Endodermal cell (in vitro differentiated cells): ENCODE results near the gene MZB1. TPM values are rescaled to one million over a fixed set of nuclear protein-coding genes. Genes with fewer than 3 reads are reported as not detected.

Experiments used
- DNase-seq: peaks from one replicate; pipeline ENCODE4 v3.0.0-alpha.2; 2017
- H3K27ac ChIP-seq: 2 replicates; pipeline ENCODE4 v1.5.1; 2013; ENCODE audit warnings: mild to moderate bottlenecking, low read depth, low read length, moderate library complexity
- H3K27me3 ChIP-seq: 2 replicates; pipeline ENCODE4 v1.6.1; 2013; ENCODE audit warnings: mild to moderate bottlenecking, low read length, moderate library complexity; ENCODE audit not compliant: insufficient read depth, control insufficient read depth, poor library complexity, severe bottlenecking
- H3K36me3 ChIP-seq: 2 replicates; pipeline ENCODE4 v1.7.0; 2013; ENCODE audit warnings: mild to moderate bottlenecking, low read length, moderate library complexity; ENCODE audit not compliant: control insufficient read depth, insufficient read depth
- H3K4me1 ChIP-seq: one replicate; pipeline ENCODE4 v1.7.0; 2013; ENCODE audit warnings: low read length; ENCODE audit not compliant: control insufficient read depth, insufficient read depth
- H3K4me3 ChIP-seq: 2 replicates; pipeline ENCODE4 v1.5.1; 2013; ENCODE audit warnings: mild to moderate bottlenecking, low read length, moderate library complexity
- H3K9ac ChIP-seq: 2 replicates; pipeline ENCODE4 v1.6.1; 2013; ENCODE audit warnings: mild to moderate bottlenecking, low read length, moderate library complexity; ENCODE audit not compliant: poor library complexity, severe bottlenecking; ENCODE audit errors: extremely low read depth
- H3K9me3 ChIP-seq: 2 replicates; pipeline ENCODE4 v1.6.1; 2013; ENCODE audit warnings: mild to moderate bottlenecking, low read length, moderate library complexity; ENCODE audit not compliant: control insufficient read depth
- H3K27ac Mint-ChIP-seq: 2 replicates; pipeline ENCODE4 v1.8.0; 2020; ENCODE audit warnings: mixed read lengths
- H3K27me3 Mint-ChIP-seq: 2 replicates; pipeline ENCODE4 v1.8.0; 2021; ENCODE audit warnings: mild to moderate bottlenecking, mixed read lengths; ENCODE audit not compliant: insufficient read depth
- H3K36me3 Mint-ChIP-seq: 2 replicates; pipeline ENCODE4 v1.8.0; 2020; ENCODE audit warnings: low read depth, mixed read lengths
- H3K4me1 Mint-ChIP-seq: 2 replicates; pipeline ENCODE4 v1.8.0; 2020; ENCODE audit warnings: mixed read lengths
- H3K4me3 Mint-ChIP-seq: 2 replicates; pipeline ENCODE4 v1.8.0; 2020; ENCODE audit warnings: mild to moderate bottlenecking, moderate library complexity, mixed read lengths
- H3K9me3 Mint-ChIP-seq: 2 replicates; pipeline ENCODE4 v1.8.0; 2020; ENCODE audit warnings: mild to moderate bottlenecking, mixed read lengths
- WGBS, 2 experiments: methylation state at CpG; one replicate each; pipeline versions ENCODE4 v1.1.5 to v1.1.7; 2013; ENCODE audit warnings: missing lambda C conversion rate in 2 of 2, mixed read lengths in 1 of 2; ENCODE audit not compliant: insufficient coverage in 1 of 2, insufficient read length in 1 of 2; 5-methylcytosine and 5-hydroxymethylcytosine counted together
- total RNA-seq, 2 donors: library from RNA; stranded (reverse); fragmentation: NEBNext Ultra II Directional in 1 of 2; extraction: Animal tissue kit (Norgen Biotek cat#: 25700) in 1 of 2; gene quantifications; 2 replicates in 1 of 2; 3 replicates in 1 of 2; pipeline ENCODE4 v1.2.1, GENCODE V29; 2021
- TF ChIP-seq, protein P1 (sequence below): fragments of 200-600 bp; sonication (generic); conservative IDR thresholded peaks from 2 replicates; pipeline ENCODE4 v1.5.0; 2021; ENCODE audit warnings: antibody characterized with exemption, mild to moderate bottlenecking

MZB1 gene
- total RNA-seq, 2 donors from 2014 or later, result 0.57 to 0.60 TPM

DNA sequence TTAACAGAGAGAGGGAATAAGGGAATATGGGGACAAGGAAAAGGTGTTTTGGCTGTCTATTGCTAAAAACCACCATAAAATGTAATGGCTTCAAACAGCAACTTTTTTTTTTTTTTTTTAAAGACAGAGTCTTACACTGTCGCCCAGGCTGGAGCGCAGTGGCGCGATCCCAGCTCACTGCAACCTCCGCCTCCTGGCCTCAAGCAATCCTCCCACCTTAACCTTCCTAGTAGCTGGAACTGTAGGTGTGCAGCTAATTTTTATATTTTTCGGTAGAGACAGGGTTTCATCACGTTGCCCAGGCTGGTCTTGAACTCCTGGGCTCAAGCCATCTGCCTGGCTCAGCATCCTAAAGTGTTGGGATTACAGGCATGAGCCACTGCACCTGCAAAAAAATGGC lies 18.5 kb upstream of the MZB1 start:
- H3K27ac ChIP-seq, result no peak overlapping the region
- no peak overlapping the region for H3K9ac ChIP-seq
- no peak overlapping the region for H3K27ac Mint-ChIP-seq
- peaks cover 6% of the 10 kb centered on the region for H3K36me3 Mint-ChIP-seq
- DNase-seq, result no peak
- whole genome bisulfite sequencing, 2 experiments, result 89 to 94% methylated on average over 2 to 7 of the region's 7 CpGs
- peaks cover 9% of the 10 kb centered on the region for H3K4me1 ChIP-seq
- H3K27me3 ChIP-seq, result no peaks in the 10 kb centered on the region
- H3K4me1 Mint-ChIP-seq, result peaks cover 12% of the 10 kb centered on the region
- no peaks in the 10 kb centered on the region for H3K27me3 Mint-ChIP-seq
- no peaks in the 10 kb centered on the region for H3K9me3 ChIP-seq
- H3K4me3 Mint-ChIP-seq, result no peak overlapping the region
- H3K9me3 Mint-ChIP-seq, result no peaks in the 10 kb centered on the region
- no peak overlapping the region for H3K4me3 ChIP-seq
- TF ChIP-seq, protein P1, sequence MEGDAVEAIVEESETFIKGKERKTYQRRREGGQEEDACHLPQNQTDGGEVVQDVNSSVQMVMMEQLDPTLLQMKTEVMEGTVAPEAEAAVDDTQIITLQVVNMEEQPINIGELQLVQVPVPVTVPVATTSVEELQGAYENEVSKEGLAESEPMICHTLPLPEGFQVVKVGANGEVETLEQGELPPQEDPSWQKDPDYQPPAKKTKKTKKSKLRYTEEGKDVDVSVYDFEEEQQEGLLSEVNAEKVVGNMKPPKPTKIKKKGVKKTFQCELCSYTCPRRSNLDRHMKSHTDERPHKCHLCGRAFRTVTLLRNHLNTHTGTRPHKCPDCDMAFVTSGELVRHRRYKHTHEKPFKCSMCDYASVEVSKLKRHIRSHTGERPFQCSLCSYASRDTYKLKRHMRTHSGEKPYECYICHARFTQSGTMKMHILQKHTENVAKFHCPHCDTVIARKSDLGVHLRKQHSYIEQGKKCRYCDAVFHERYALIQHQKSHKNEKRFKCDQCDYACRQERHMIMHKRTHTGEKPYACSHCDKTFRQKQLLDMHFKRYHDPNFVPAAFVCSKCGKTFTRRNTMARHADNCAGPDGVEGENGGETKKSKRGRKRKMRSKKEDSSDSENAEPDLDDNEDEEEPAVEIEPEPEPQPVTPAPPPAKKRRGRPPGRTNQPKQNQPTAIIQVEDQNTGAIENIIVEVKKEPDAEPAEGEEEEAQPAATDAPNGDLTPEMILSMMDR, result no peak
- peaks cover 5% of the 10 kb centered on the region for H3K36me3 ChIP-seq

DNA sequence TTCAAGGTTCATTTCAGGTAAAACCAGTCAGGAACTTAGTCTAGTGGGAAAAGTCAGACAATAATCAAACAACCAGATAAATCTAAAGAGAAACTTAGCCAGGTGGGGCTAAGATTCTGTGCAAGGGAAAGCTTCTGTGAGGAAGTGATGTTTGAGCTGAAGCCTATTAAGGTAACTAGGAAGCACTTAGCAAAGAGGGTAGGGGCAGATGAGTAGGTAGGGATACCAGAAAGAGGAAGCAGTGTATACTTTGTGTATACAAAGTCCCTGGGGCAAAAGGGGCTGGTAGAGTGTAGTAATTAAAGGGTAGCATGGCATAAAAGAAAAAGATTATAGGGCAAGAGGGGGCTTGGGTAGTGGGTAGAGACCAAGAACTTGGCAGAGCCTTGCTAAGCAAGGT lies 17.8 kb upstream of the MZB1 start:
- Mint-ChIP-seq H3K27me3 (no peaks in the 10 kb centered on the region), H3K4me3 (no peak overlapping the region), H3K36me3 (peaks cover 1% of the 10 kb centered on the region), H3K9me3 (no peaks in the 10 kb centered on the region), H3K4me1 (peaks cover 17% of the 10 kb centered on the region), H3K27ac (no peak overlapping the region)
- TF ChIP-seq, protein P1, result no peak
- H3K9ac ChIP-seq, result no peak overlapping the region
- no peak overlapping the region for H3K4me3 ChIP-seq
- H3K27ac ChIP-seq, result no peak overlapping the region
- no peaks in the 10 kb centered on the region for H3K9me3 ChIP-seq
- DNase-seq, result no peak
- no peaks in the 10 kb centered on the region for H3K27me3 ChIP-seq
- peaks cover 5% of the 10 kb centered on the region for H3K36me3 ChIP-seq
- peaks cover 11% of the 10 kb centered on the region for H3K4me1 ChIP-seq

DNA sequence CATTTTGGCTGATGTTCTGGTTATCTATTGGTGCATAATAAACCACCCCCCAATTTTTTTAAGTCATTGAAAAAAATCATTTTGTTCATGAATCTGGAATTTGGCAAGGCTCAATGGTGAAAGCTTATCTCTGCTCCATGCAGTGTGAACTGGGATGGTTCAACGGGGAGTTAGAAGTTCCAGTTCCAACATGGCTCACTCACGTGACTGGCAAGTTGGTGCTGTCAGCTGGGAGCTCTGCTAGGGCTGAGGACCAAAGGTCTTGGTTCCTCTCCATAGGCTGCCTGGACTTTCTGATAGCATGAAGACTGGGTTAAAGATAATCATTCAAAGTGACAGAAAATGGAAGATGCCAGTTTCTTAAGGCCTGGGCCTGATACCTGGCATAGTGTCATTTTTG lies 17.2 kb upstream of the MZB1 start:
- Mint-ChIP-seq H3K4me1 (peaks cover 17% of the 10 kb centered on the region), H3K9me3 (no peaks in the 10 kb centered on the region), H3K27me3 (no peaks in the 10 kb centered on the region), H3K27ac (no peak overlapping the region), H3K4me3 (no peak overlapping the region), H3K36me3 (no peaks in the 10 kb centered on the region)
- Histone ChIP-seq H3K27me3 (no peaks in the 10 kb centered on the region), H3K9ac (no peak overlapping the region), H3K9me3 (no peaks in the 10 kb centered on the region), H3K4me1 (peaks cover 11% of the 10 kb centered on the region), H3K27ac (no peak overlapping the region), H3K36me3 (peaks cover 5% of the 10 kb centered on the region), H3K4me3 (no peak overlapping the region)
- TF ChIP-seq, protein P1, result no peak
- DNase-seq, result no peak
- WGBS, 2 experiments, result 92 to 97% methylated on average over 2 of the region's 2 CpGs
